Cardiac fibroblast (primary cell): Measurements from ENCODE around the gene DIAPH2.
A peak's percentile ranks its signal among the peaks of the same experiment; 100 is the strongest.

ENCODE experiments used
- DNase-seq, 2 donors: peaks; one replicate each; pipeline versions ENCODE4 v3.0.0 to v3.0.0-alpha.2; 2010; ENCODE audit warnings: low read depth in 2 of 2
- H3K4me3 ChIP-seq, 2 donors: replicated peaks in 1 of 2; 1 replicate in 1 of 2; 2 replicates in 1 of 2; pipeline ENCODE4 v1.5.1; 2011; ENCODE audit warnings: low read depth in 2 of 2, low read length in 2 of 2, mild to moderate bottlenecking in 2 of 2, moderate library complexity in 1 of 2
- CTCF ChIP-seq: IDR thresholded peaks from one replicate; pipeline ENCODE4 v1.5.1; 2011; ENCODE audit warnings: low read depth, mild to moderate bottlenecking, low read length, inconsistent platforms

The DIAPH2 gene

GRCh38 chrX:97132664-97133415, 448.2 kb downstream of the DIAPH2 start:
- DNase-seq: peak; percentile 0 to 9
- no peak for TF ChIP-seq CTCF

GRCh38 chrX:97145934-97146333, 461.3 kb downstream of the DIAPH2 start:
- H3K4me3 ChIP-seq: no peak overlapping the region
- no peak for DNase-seq
- no peak for TF ChIP-seq CTCF

More at GRCh38 chrX:97132664-97133415, 448.2 kb downstream of the DIAPH2 start:
- no peak overlapping the region for H3K4me3 ChIP-seq

- DNase-seq: no peak
- no peak for TF ChIP-seq CTCF
These were observed 471.2 kb downstream of the DIAPH2 start for GRCh38 chrX:97155816-97156215.

GRCh38 chrX:97158269-97158668, 473.6 kb downstream of the DIAPH2 start:
- no peak for DNase-seq
- TF ChIP-seq CTCF: no peak
- no peak overlapping the region for H3K4me3 ChIP-seq

More at GRCh38 chrX:97155816-97156215, 471.2 kb downstream of the DIAPH2 start:
- no peak overlapping the region for H3K4me3 ChIP-seq

- no peak for TF ChIP-seq CTCF
- DNase-seq: no peak
These were observed 475.5 kb downstream of the DIAPH2 start for GRCh38 chrX:97159916-97160800.

GRCh38 chrX:97167333-97167732, 482.7 kb downstream of the DIAPH2 start:
- H3K4me3 ChIP-seq: no peak overlapping the region
- DNase-seq: no peak
- TF ChIP-seq CTCF: no peak

More at GRCh38 chrX:97159916-97160800, 475.5 kb downstream of the DIAPH2 start:
- no peak overlapping the region for H3K4me3 ChIP-seq
